Tibial nerve (tissue), 4 donors: ENCODE measurements around the gene NUAK2. TPM values are rescaled to one million over a fixed set of nuclear protein-coding genes. Genes with fewer than 3 reads are reported as not detected.

Source experiments
- DNase-seq, 2 donors: peaks; one replicate each; pipeline ENCODE4 v3.0.0-alpha.2; 2019; ENCODE audit warnings: low spot score in 2 of 2
- H3K27ac ChIP-seq, 4 donors: fragments of 200-600 bp; sonication (generic) in 3 of 4; one replicate each; pipeline ENCODE4 v1.5.1; 2017 to 2019; ENCODE audit warnings: mild to moderate bottlenecking in 1 of 4
- H3K27me3 ChIP-seq, 2 donors: fragments of 200-600 bp; sonication (generic) in 1 of 2; one replicate each; pipeline versions ENCODE4 v1.5.1 to v1.6.0; 2017 to 2019
- H3K36me3 ChIP-seq, 3 donors: fragments of 200-600 bp; sonication (generic); one replicate each; pipeline ENCODE4 v1.5.1; 2018 to 2019
- H3K4me1 ChIP-seq, 4 donors: fragments of 200-600 bp; sonication (generic) in 3 of 4; one replicate each; pipeline ENCODE4 v1.5.1; 2017 to 2019
- H3K4me3 ChIP-seq, 4 donors: fragments of 200-600 bp; sonication (generic) in 3 of 4; one replicate each; pipeline ENCODE4 v1.5.1; 2017 to 2019; ENCODE audit warnings: mild to moderate bottlenecking in 1 of 4, moderate library complexity in 1 of 4
- H3K9me3 ChIP-seq, 4 donors: fragments of 200-600 bp; sonication (generic) in 3 of 4; one replicate each; pipeline ENCODE4 v1.5.1; 2017 to 2019
- EP300 ChIP-seq, 2 donors: sonication (generic); formaldehyde crosslinking; IDR thresholded peaks; one replicate each; pipeline ENCODE4 v1.6.1; 2017; ENCODE audit warnings: antibody characterized with exemption in 2 of 2, mild to moderate bottlenecking in 1 of 2
- POLR2A ChIP-seq, 2 donors: fragments of 450-650 bp; IDR thresholded peaks; one replicate each; pipeline ENCODE4 v1.6.1; 2017; ENCODE audit warnings: antibody characterized with exemption in 2 of 2, mild to moderate bottlenecking in 2 of 2, moderate library complexity in 2 of 2
- WGBS, 2 donors: methylation state at CpG; one replicate each; pipeline ENCODE4 v1.1.5; 2018; 5-methylcytosine and 5-hydroxymethylcytosine counted together
- total RNA-seq, 4 donors: library from RNA; depleted of rRNA; stranded (reverse); fragments of >200 nt; gene quantifications; one replicate each; pipeline ENCODE4 v1.1.0, GENCODE V29; 2016
- TF ChIP-seq, protein P1 (sequence below), 5 experiments: fragments of 200-600 bp in 3 of 5; fragments of 450-650 bp in 2 of 5; sonication (generic) in 3 of 5; IDR thresholded peaks; one replicate each; pipeline ENCODE4 v1.5.1; 2016 to 2019; ENCODE audit warnings: antibody characterized with exemption in 5 of 5, mild to moderate bottlenecking in 3 of 5, moderate library complexity in 2 of 5

The NUAK2 gene
- total RNA-seq, 4 donors from 2014 or later = 0.60 to 5.3 (median 2.7) TPM

DNA sequence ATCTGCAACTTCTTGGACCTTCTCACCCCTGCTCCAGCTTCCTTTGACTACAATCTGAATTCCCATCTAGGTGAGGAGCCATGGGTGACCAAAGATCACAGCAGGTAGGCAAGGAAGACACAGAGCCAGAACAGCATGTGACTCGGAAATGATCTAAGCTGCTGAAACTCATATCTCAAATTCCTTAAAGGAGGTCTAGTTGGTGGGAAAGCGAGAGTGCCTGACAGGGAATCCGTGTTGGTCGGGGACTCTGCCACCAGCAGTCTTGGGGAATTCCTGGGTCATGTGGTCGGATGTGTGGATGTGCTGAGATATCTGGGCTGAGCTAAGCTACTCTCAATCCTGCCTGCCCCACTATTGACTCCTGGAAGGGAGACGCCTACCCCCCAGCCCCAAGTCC, 3.2 kb upstream of the NUAK2 start:
- no peak for DNase-seq
- H3K4me1 ChIP-seq = peaks cover 0 to 19% (median 3%) of the 10 kb centered on the region in 4 donors
- 62 to 63% methylated on average over 6 of the region's 6 CpGs for WGBS, 2 donors
- H3K27me3 ChIP-seq = peaks cover 0 to 18% of the 10 kb centered on the region in 2 donors
- H3K9me3 ChIP-seq = no peaks in the 10 kb centered on the region
- no peaks in the 10 kb centered on the region for H3K36me3 ChIP-seq
- H3K27ac ChIP-seq = no peak overlapping the region
- no peak overlapping the region for H3K4me3 ChIP-seq
- TF ChIP-seq EP300 (IDR thresholded peaks at IDR 0.05) = no peak
- TF ChIP-seq, protein P1, sequence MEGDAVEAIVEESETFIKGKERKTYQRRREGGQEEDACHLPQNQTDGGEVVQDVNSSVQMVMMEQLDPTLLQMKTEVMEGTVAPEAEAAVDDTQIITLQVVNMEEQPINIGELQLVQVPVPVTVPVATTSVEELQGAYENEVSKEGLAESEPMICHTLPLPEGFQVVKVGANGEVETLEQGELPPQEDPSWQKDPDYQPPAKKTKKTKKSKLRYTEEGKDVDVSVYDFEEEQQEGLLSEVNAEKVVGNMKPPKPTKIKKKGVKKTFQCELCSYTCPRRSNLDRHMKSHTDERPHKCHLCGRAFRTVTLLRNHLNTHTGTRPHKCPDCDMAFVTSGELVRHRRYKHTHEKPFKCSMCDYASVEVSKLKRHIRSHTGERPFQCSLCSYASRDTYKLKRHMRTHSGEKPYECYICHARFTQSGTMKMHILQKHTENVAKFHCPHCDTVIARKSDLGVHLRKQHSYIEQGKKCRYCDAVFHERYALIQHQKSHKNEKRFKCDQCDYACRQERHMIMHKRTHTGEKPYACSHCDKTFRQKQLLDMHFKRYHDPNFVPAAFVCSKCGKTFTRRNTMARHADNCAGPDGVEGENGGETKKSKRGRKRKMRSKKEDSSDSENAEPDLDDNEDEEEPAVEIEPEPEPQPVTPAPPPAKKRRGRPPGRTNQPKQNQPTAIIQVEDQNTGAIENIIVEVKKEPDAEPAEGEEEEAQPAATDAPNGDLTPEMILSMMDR (IDR thresholded peaks at IDR 0.05) = no peak
- TF ChIP-seq POLR2A (IDR thresholded peaks at IDR 0.05) = no peak

- TF ChIP-seq, protein P1 (IDR thresholded peaks at IDR 0.05) = no peak
- TF ChIP-seq POLR2A (IDR thresholded peaks at IDR 0.05) = no peak
- no peak for TF ChIP-seq EP300 (IDR thresholded peaks at IDR 0.05)
- DNase-seq = no peak
- Histone ChIP-seq H3K27ac (no peak overlapping the region), H3K36me3 (no peaks in the 10 kb centered on the region), H3K27me3 (peaks cover 0 to 18% of the 10 kb centered on the region in 2 donors), H3K9me3 (no peaks in the 10 kb centered on the region), H3K4me1 (peaks cover 0 to 29% (median 11%) of the 10 kb centered on the region in 4 donors), H3K4me3 (no peak overlapping the region)
- 90 to 92% methylated on average over 6 of the region's 6 CpGs for WGBS, 2 donors
Measured at GRCh38 chr1:205323794-205324193, 2.2 kb upstream of the NUAK2 start.

DNA sequence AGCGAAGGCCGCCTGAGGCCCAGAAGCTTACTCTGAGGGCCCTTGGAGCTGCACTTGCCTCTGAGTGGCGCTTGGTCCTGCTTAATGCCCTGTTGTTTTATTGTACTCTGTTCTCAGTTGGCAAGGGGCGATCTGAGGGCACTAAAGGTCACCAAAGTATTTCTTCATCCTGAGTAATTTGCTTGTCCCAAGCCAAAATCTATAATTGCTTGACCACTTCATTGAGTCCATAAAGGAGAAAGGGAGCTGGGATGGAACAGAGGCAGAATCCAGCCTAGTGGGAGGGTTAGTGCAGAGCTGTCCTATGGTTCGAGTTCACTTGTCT, 376 bp upstream of the NUAK2 start:
- H3K36me3 ChIP-seq = no peaks in the 10 kb centered on the region
- 36 to 41% methylated on average over 4 to 5 of the region's 5 CpGs for WGBS, 2 donors
- TF ChIP-seq, protein P1 (IDR thresholded peaks at IDR 0.05) = no peak
- no peak for TF ChIP-seq POLR2A (IDR thresholded peaks at IDR 0.05)
- TF ChIP-seq EP300 (IDR thresholded peaks at IDR 0.05) = no peak
- H3K9me3 ChIP-seq = no peaks in the 10 kb centered on the region
- peak overlapping the region in 2 of 4 donors; percentile 88 to 89 for H3K27ac ChIP-seq
- H3K27me3 ChIP-seq = peaks cover 0 to 4% of the 10 kb centered on the region in 2 donors
- H3K4me3 ChIP-seq = peak overlapping the region in 3 of 4 donors; percentile 56 to 83 (median 61)
- peaks cover 0 to 47% (median 25%) of the 10 kb centered on the region in 4 donors for H3K4me1 ChIP-seq
- no peak for DNase-seq

GRCh38 chr1:205319081-205320018, 2.2 kb downstream of the NUAK2 start:
- Histone ChIP-seq H3K4me1 (peaks cover 0 to 71% (median 40%) of the 10 kb centered on the region in 4 donors), H3K36me3 (no peaks in the 10 kb centered on the region), H3K27me3 (no peaks in the 10 kb centered on the region), H3K27ac (peak overlapping the region in 3 of 4 donors; percentile 55 to 62 (median 61)), H3K4me3 (peak overlapping the region in 2 of 4 donors; percentile 61 to 83), H3K9me3 (no peaks in the 10 kb centered on the region)
- TF ChIP-seq EP300 (IDR thresholded peaks at IDR 0.05) = peak in 1 of 2 donors; percentile 35
- TF ChIP-seq, protein P1 (IDR thresholded peaks at IDR 0.05) = no peak
- TF ChIP-seq POLR2A (IDR thresholded peaks at IDR 0.05) = no peak
- 26 to 35% methylated on average over 6 of the region's 6 CpGs for WGBS, 2 donors
- peak; percentile 54 to 65 for DNase-seq
